ENCODE measurements around the gene KRT81.

Gene KRT81

DNA sequence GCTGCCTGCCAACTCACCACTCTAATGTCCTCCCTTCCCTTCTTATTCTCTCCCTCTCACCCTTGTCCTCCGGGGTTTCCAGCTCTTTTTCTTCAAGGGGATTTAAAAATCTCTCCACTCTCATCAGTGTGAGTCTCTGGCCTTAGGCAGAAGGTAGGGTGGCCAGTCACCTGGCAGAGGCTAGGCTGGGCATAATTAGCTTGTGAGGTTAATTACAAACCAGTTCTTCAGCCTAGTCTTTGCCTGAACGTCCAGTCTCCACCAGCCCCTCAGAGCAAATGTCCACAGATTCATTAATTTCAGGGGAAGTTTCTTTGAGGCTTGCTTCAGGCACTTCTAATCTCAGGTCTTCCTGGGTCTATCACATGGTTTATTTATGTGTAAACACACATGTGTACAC, 51.6 kb downstream of the KRT81 start:
- H3K4me3 ChIP-seq (replicated peaks in 1 of 2; ENCODE audit: low read depth in 2 of 2, low read length in 2 of 2), result no peak overlapping the region
- TF ChIP-seq, protein P1, sequence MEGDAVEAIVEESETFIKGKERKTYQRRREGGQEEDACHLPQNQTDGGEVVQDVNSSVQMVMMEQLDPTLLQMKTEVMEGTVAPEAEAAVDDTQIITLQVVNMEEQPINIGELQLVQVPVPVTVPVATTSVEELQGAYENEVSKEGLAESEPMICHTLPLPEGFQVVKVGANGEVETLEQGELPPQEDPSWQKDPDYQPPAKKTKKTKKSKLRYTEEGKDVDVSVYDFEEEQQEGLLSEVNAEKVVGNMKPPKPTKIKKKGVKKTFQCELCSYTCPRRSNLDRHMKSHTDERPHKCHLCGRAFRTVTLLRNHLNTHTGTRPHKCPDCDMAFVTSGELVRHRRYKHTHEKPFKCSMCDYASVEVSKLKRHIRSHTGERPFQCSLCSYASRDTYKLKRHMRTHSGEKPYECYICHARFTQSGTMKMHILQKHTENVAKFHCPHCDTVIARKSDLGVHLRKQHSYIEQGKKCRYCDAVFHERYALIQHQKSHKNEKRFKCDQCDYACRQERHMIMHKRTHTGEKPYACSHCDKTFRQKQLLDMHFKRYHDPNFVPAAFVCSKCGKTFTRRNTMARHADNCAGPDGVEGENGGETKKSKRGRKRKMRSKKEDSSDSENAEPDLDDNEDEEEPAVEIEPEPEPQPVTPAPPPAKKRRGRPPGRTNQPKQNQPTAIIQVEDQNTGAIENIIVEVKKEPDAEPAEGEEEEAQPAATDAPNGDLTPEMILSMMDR (IDR thresholded peaks at IDR 0.05; ENCODE audit: low read depth, low read length), result no peak
- DNase-seq (ENCODE audit: low read depth in 2 of 2), result no peak

GRCh38 chr12:52238916-52239646, 52.3 kb downstream of the KRT81 start:
- no peak overlapping the region for H3K4me3 ChIP-seq (replicated peaks in 1 of 2; ENCODE audit: low read depth in 2 of 2, low read length in 2 of 2)
- TF ChIP-seq, protein P1 (IDR thresholded peaks at IDR 0.05; ENCODE audit: low read depth, low read length), result no peak
- DNase-seq (ENCODE audit: low read depth in 2 of 2), result no peak

DNA sequence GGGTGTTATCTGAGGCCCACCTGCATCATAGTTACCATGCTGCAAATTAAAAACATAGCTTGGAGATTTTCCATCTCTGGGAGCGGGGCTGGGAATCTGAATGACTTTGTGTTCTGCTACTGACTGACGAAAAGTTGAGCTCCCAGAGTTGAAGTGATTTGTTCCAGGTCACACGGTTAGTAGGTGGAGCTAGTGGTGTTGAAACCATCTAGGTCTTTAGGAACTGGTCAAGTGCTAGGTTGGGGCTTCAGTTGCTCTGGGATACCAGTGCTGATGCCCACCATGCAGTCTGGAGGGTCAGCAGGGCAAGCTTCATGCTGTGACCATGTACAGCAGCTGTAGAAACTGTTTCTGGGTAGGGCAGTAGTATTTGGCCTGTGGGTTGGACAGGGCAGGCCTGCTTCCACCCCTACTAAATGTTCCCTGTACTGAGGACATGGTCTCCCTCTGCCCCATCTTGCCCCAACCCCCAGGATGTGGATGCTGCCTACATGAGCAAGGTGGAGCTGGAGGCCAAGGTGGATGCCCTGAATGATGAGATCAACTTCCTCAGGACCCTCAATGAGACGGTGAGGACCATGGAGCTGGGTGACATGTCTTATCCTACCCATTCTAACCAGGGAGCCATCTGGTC, 53.0 kb downstream of the KRT81 start:
- TF ChIP-seq, protein P1 (IDR thresholded peaks at IDR 0.05; ENCODE audit: low read depth, low read length), result no peak
- no peak overlapping the region for H3K4me3 ChIP-seq (replicated peaks in 1 of 2; ENCODE audit: low read depth in 2 of 2, low read length in 2 of 2)
- DNase-seq (ENCODE audit: low read depth in 2 of 2), result peak in 1 of 2 donors; percentile 44

- TF ChIP-seq, protein P1 (IDR thresholded peaks at IDR 0.05; ENCODE audit: low read depth, low read length), result no peak
- no peak for DNase-seq (ENCODE audit: low read depth in 2 of 2)
- no peak overlapping the region for H3K4me3 ChIP-seq (replicated peaks in 1 of 2; ENCODE audit: low read depth in 2 of 2, low read length in 2 of 2)
Measured at GRCh38 chr12:52236386-52237050, 54.8 kb downstream of the KRT81 start.
